ENCODE results near the gene MYO1B.

MYO1B gene

GRCh38 chr2:191316246-191316994 lies 71.2 kb downstream of the MYO1B start:
- Histone ChIP-seq H3K36me3 (ENCODE audit: control insufficient read depth, insufficient read depth, low read length) (no peaks in the 10 kb centered on the region), H3K27me3 (replicated peaks; ENCODE audit: control insufficient read depth, insufficient read depth, low read length) (no peaks in the 10 kb centered on the region), H3K4me3 (replicated peaks; ENCODE audit: low read depth, low read length) (no peak overlapping the region)
- DNase-seq (ENCODE audit: extremely low read depth, insufficient read length): no peak
- no peak for TF ChIP-seq CTCF (IDR thresholded peaks at IDR 0.05; ENCODE audit: insufficient read depth, low read length, poor library complexity, severe bottlenecking)

- DNase-seq (ENCODE audit: extremely low read depth, insufficient read length): no peak
- no peak for TF ChIP-seq CTCF (IDR thresholded peaks at IDR 0.05; ENCODE audit: insufficient read depth, low read length, poor library complexity, severe bottlenecking)
These were observed 73.0 kb downstream of the MYO1B start for GRCh38 chr2:191318037-191318728.

GRCh38 chr2:191318729-191319078 lies 73.5 kb downstream of the MYO1B start:
- TF ChIP-seq CTCF (IDR thresholded peaks at IDR 0.05; ENCODE audit: insufficient read depth, low read length, poor library complexity, severe bottlenecking): no peak
- Histone ChIP-seq H3K36me3 (ENCODE audit: control insufficient read depth, insufficient read depth, low read length) (no peaks in the 10 kb centered on the region), H3K4me3 (replicated peaks; ENCODE audit: low read depth, low read length) (no peak overlapping the region), H3K27me3 (replicated peaks; ENCODE audit: control insufficient read depth, insufficient read depth, low read length) (no peaks in the 10 kb centered on the region)
- DNase-seq (ENCODE audit: extremely low read depth, insufficient read length): no peak

More at GRCh38 chr2:191318037-191318728, 73.0 kb downstream of the MYO1B start:
- Histone ChIP-seq H3K27me3 (replicated peaks; ENCODE audit: control insufficient read depth, insufficient read depth, low read length) (no peaks in the 10 kb centered on the region), H3K4me3 (replicated peaks; ENCODE audit: low read depth, low read length) (no peak overlapping the region), H3K36me3 (ENCODE audit: control insufficient read depth, insufficient read depth, low read length) (no peaks in the 10 kb centered on the region)

- TF ChIP-seq CTCF (IDR thresholded peaks at IDR 0.05; ENCODE audit: insufficient read depth, low read length, poor library complexity, severe bottlenecking): no peak
- H3K36me3 ChIP-seq (ENCODE audit: control insufficient read depth, insufficient read depth, low read length): no peaks in the 10 kb centered on the region
- DNase-seq (ENCODE audit: extremely low read depth, insufficient read length): no peak
- H3K27me3 ChIP-seq (replicated peaks; ENCODE audit: control insufficient read depth, insufficient read depth, low read length): no peaks in the 10 kb centered on the region
- H3K4me3 ChIP-seq (replicated peaks; ENCODE audit: low read depth, low read length): no peak overlapping the region
These were observed 74.0 kb downstream of the MYO1B start for GRCh38 chr2:191319186-191319585.

DNA sequence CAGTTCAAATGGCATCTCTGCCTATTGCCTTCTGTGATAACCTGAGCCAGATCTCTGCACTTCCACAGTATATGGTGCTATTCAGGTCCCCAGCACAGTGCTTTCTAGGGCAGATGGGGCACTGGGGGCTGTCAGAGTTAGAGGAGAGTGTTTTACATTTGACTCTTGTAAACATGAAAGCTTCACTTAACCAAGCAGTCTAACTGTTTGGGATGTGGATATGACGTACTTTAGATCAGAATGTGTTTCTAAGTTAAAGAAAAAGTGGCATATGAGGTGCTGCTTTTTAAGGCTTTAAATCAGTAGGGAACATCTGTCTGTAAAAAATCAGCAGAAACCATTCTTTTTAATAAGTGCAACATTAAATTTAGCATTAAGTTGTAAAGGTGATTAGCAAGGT lies 75.7 kb downstream of the MYO1B start:
- Histone ChIP-seq H3K36me3 (ENCODE audit: control insufficient read depth, insufficient read depth, low read length) (no peaks in the 10 kb centered on the region), H3K27me3 (replicated peaks; ENCODE audit: control insufficient read depth, insufficient read depth, low read length) (no peaks in the 10 kb centered on the region), H3K4me3 (replicated peaks; ENCODE audit: low read depth, low read length) (no peak overlapping the region)
- no peak for TF ChIP-seq CTCF (IDR thresholded peaks at IDR 0.05; ENCODE audit: insufficient read depth, low read length, poor library complexity, severe bottlenecking)
- DNase-seq (ENCODE audit: extremely low read depth, insufficient read length): no peak

All from GM06990 (cell line).